ENCODE data around the gene CDYL.

CDYL gene

DNA sequence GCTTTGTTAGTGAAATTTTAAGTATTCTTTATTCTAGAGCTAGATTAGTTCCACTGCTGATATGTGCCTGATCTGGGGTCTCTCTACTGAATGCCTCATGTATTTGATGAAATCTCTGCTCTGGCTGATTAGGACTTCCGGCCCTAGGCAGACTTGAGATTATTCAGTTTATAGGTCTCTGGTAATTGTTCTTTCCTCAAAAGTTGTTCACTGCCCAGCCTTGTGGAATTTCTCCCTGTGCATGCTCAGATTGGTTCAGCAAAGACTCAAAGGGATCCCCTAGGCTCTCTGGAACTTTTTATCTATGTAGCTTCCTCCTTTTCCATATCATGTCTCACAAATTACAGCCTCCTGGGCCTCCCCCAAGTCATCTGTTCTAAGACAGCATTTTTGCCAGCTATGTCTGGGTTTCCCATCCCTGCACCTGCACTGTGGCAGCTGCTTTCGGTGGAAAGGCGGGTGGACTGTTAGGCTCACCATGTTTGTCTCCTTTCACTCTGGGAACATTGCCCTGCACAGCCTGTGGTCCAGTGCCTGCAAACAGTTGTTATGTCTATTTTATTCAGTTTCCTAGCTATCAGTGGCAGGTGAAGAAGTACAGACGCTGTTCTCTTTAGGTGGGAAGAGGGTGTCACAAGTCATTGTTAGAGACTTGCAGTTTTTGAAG lies 154.0 kb downstream of the CDYL start:
- H3K4me3 ChIP-seq (ENCODE audit: low read depth in 1 of 2, low read length in 1 of 2) = no peak overlapping the region
- TF ChIP-seq CTCF (IDR thresholded peaks at IDR 0.05) = no peak
- H3K4me1 ChIP-seq (ENCODE audit: control insufficient read depth in 1 of 2, insufficient read depth in 1 of 2, low read depth in 1 of 2, low read length in 1 of 2) = peaks cover 5 to 7% of the 10 kb centered on the region in 2 experiments
- H3K27me3 ChIP-seq = no peaks in the 10 kb centered on the region
- H3K27ac ChIP-seq = no peak overlapping the region
- peaks cover 4% of the 10 kb centered on the region for H3K36me3 ChIP-seq
- no peaks in the 10 kb centered on the region for H3K9me3 ChIP-seq

DNA sequence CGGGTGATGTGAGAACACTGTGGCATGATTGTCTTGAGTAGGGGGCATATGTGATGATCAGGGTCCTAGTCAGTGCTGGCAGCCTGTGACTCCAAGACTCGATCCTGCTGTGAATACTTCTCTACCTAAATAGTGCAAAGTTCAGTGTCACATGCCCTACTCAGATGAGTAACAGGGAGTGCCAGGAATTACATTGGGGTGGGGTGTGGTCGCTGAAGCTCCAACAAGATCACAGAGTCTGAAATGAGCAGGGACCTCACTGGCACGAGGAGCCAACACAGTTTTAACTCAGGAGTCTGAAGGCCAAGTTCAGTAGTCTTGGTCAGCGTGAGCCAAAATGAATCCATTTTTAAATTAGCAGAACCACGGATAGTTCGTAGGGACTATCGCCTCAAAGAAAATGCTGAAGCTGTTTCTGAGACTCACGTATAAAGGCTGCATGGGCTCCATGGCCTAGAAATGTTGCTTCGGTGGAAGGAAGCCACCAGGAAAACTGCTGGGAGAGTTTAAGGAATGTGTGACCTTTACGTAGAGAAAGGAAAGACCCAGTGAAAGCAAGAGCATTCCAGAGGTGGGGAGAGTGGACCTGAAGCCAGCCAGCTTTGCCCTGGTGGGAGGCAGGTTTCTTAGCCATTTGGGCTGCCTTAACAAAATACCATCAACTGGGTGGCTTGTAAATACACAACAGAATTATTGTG lies 155.5 kb downstream of the CDYL start:
- Histone ChIP-seq H3K27ac (no peak overlapping the region), H3K9me3 (no peaks in the 10 kb centered on the region), H3K4me3 (ENCODE audit: low read depth in 1 of 2, low read length in 1 of 2) (no peak overlapping the region), H3K36me3 (peaks cover 9% of the 10 kb centered on the region), H3K27me3 (no peaks in the 10 kb centered on the region), H3K4me1 (ENCODE audit: control insufficient read depth in 1 of 2, insufficient read depth in 1 of 2, low read depth in 1 of 2, low read length in 1 of 2) (peaks cover 5 to 7% of the 10 kb centered on the region in 2 experiments)
- no peak for TF ChIP-seq CTCF (IDR thresholded peaks at IDR 0.05)

DNA sequence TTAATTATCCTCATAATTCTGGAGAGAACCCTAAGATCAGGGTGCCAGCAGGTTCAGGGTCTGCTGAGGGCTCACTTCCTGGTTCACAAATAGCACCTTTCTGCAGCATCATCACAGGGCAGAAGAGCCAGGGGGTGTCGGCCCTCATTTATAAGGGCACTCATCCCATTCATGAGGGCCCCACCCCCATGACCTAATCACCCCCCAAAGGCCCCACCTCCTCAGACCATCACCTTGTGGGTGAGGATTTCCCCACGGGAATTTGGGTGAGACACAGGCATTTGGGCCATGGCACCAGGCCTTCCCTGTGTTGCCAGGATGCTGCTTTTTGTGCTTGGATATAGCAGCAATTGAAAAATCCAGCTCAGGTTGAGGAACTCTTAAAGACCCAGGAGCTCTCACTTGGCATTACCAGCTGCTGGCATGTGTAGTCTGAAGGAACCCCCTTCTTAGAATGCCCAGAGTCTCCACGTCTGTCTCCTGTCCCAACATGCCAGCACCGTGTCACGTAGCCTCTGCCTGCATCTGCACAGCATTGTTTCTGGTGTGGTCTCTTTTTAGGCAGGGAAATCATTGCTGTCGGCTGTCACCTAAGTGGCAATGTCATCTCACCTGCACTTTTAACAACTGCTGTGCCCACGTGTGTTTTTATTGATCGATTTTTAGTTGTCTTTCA lies 156.2 kb downstream of the CDYL start:
- Histone ChIP-seq H3K27ac (no peak overlapping the region), H3K4me3 (ENCODE audit: low read depth in 1 of 2, low read length in 1 of 2) (no peak overlapping the region), H3K27me3 (no peaks in the 10 kb centered on the region), H3K4me1 (ENCODE audit: control insufficient read depth in 1 of 2, insufficient read depth in 1 of 2, low read depth in 1 of 2, low read length in 1 of 2) (peaks cover 5 to 7% of the 10 kb centered on the region in 2 experiments), H3K36me3 (peaks cover 9% of the 10 kb centered on the region), H3K9me3 (no peaks in the 10 kb centered on the region)
- no peak for TF ChIP-seq CTCF (IDR thresholded peaks at IDR 0.05)

DNA sequence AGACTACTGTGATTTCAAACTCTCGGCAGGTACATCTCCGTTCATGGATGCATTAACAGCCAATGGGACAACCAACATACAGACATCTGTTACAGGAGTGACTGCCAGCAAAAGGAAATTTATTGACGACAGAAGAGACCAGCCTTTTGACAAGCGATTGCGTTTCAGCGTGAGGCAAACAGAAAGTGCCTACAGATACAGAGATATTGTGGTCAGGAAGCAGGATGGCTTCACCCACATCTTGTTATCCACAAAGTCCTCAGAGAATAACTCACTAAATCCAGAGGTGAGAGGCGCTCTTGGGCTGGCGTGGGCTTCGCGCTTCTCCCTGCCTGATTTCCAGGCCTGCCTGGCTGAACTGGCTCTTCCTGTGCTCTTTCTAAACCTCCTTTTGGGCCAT lies 159.3 kb downstream of the CDYL start:
- Histone ChIP-seq H3K4me1 (ENCODE audit: control insufficient read depth in 1 of 2, insufficient read depth in 1 of 2, low read depth in 1 of 2, low read length in 1 of 2) (peaks cover 5 to 7% of the 10 kb centered on the region in 2 experiments), H3K27ac (no peak overlapping the region), H3K4me3 (ENCODE audit: low read depth in 1 of 2, low read length in 1 of 2) (no peak overlapping the region), H3K9me3 (no peaks in the 10 kb centered on the region), H3K27me3 (no peaks in the 10 kb centered on the region), H3K36me3 (peaks cover 13% of the 10 kb centered on the region)
- TF ChIP-seq CTCF (IDR thresholded peaks at IDR 0.05) = no peak

DNA sequence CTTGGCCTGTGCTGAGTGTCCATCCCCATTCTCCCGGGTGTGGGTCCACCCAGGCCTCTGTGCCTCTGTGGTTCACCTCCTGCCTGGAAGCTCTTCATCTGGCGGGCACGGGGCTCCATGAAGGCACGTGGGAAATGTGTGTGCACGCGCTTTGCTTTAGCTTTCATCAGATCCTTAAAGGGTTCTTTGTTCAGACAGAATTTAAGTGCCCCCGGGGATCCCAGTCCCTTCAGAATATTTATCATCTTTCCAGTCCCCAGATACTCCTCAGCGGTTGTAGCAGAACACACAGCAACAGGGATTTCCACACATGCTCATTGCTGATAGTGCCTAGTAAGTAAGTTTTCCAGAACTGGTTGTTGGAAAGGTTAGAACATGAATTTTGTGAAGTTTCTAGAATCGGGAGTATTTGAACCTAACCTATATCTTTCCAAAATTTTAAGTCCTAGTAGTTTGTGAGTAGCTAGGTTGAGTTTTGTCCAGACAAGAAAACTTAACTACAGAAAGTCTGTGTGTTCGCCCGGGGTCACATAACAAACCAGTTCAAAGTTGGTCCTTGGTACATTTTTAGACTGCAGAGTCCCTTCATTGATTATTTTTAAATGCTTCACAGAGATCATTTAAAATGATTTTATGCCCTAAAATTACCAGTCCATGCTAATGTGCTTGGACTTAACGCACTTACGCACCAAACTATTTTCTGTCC lies 159.9 kb downstream of the CDYL start:
- Histone ChIP-seq H3K36me3 (peaks cover 13% of the 10 kb centered on the region), H3K4me3 (ENCODE audit: low read depth in 1 of 2, low read length in 1 of 2) (no peak overlapping the region), H3K4me1 (ENCODE audit: control insufficient read depth in 1 of 2, insufficient read depth in 1 of 2, low read depth in 1 of 2, low read length in 1 of 2) (peaks cover 5 to 7% of the 10 kb centered on the region in 2 experiments), H3K27ac (no peak overlapping the region), H3K9me3 (no peaks in the 10 kb centered on the region), H3K27me3 (no peaks in the 10 kb centered on the region)
- no peak for TF ChIP-seq CTCF (IDR thresholded peaks at IDR 0.05)

All from neutrophil (primary cell).